Fibroblast of lung (primary cell): Measurements from ENCODE around the gene ROBO4. TPM values are rescaled to one million over a fixed set of nuclear protein-coding genes. Genes with fewer than 3 reads are reported as not detected.

Source experiments
- DNase-seq, 2 donors: peaks; one replicate each; pipeline versions ENCODE4 v3.0.0 to v3.0.0-alpha.2; 2010; ENCODE audit warnings: low read depth in 2 of 2
- H2AFZ ChIP-seq: 2 replicates; pipeline ENCODE4 v1.5.1; 2012; ENCODE audit warnings: low read length, control low read depth, inconsistent platforms
- H3K27ac ChIP-seq: 2 replicates; pipeline ENCODE4 v1.5.1; 2011; ENCODE audit warnings: low read length, control low read depth; ENCODE audit not compliant: insufficient read depth
- H3K27me3 ChIP-seq: 2 replicates; pipeline ENCODE4 v1.5.1; 2011; ENCODE audit warnings: mild to moderate bottlenecking, low read length; ENCODE audit not compliant: control insufficient read depth, insufficient read depth
- H3K36me3 ChIP-seq: 2 replicates; pipeline ENCODE4 v1.5.1; 2011; ENCODE audit warnings: low read length; ENCODE audit not compliant: control insufficient read depth, insufficient read depth
- H3K4me1 ChIP-seq: 2 replicates; pipeline ENCODE4 v1.5.1; 2011; ENCODE audit warnings: low read length; ENCODE audit not compliant: control insufficient read depth, insufficient read depth; ENCODE audit errors: extremely low read depth
- H3K4me2 ChIP-seq: 2 replicates; pipeline ENCODE4 v1.5.1; 2011; ENCODE audit warnings: low read length, control low read depth; ENCODE audit not compliant: insufficient read depth; ENCODE audit errors: extremely low read depth
- H3K4me3 ChIP-seq, 4 experiments: fragments of 200-600 bp in 1 of 4; sonication (generic) in 1 of 4; replicated peaks in 1 of 4; 2 replicates each; pipeline ENCODE4 v1.5.1; 2011 to 2016; ENCODE audit warnings: low read length in 4 of 4, low read depth in 3 of 4, mild to moderate bottlenecking in 3 of 4, control low read depth in 2 of 4, inconsistent platforms in 1 of 4, mixed read lengths in 1 of 4; ENCODE audit not compliant: insufficient read depth in 1 of 4; ENCODE audit errors: control extremely low read depth in 1 of 4
- H3K79me2 ChIP-seq: 2 replicates; pipeline ENCODE4 v1.5.1; 2012; ENCODE audit warnings: mild to moderate bottlenecking, low read length, inconsistent platforms; ENCODE audit not compliant: control insufficient read depth, insufficient read depth
- H3K9ac ChIP-seq: 2 replicates; pipeline ENCODE4 v1.5.1; 2011; ENCODE audit warnings: mild to moderate bottlenecking, low read length, control low read depth; ENCODE audit not compliant: insufficient read depth
- H3K9me3 ChIP-seq: 2 replicates; pipeline ENCODE4 v1.5.1; 2012; ENCODE audit warnings: low read depth, low read length; ENCODE audit not compliant: control insufficient read depth, insufficient read depth
- H4K20me1 ChIP-seq: 2 replicates; pipeline ENCODE4 v1.5.1; 2011; ENCODE audit warnings: low read length; ENCODE audit not compliant: control insufficient read depth, insufficient read depth; ENCODE audit errors: extremely low read depth
- CTCF ChIP-seq, 2 donors: IDR thresholded peaks in 1 of 2; conservative IDR thresholded peaks in 1 of 2; 1 replicate in 1 of 2; 2 replicates in 1 of 2; pipeline ENCODE4 v1.5.1; 2011 to 2012; ENCODE audit warnings: low read length in 2 of 2, control low read depth in 1 of 2, inconsistent platforms in 1 of 2, low read depth in 1 of 2, mild to moderate bottlenecking in 1 of 2
- EZH2 ChIP-seq: IDR thresholded peaks from 2 replicates; pipeline ENCODE4 v1.5.1; 2012; ENCODE audit warnings: low read length, control low read depth, mild to moderate bottlenecking; ENCODE audit errors: missing control alignments
- polyA plus RNA-seq, 2 donors: library from polyadenylated mRNA; depleted of rRNA in 1 of 2; stranded (reverse) in 1 of 2; unstranded in 1 of 2; fragments of >200 nt; gene quantifications; 2 replicates each; pipeline ENCODE4 v1.2.1, GENCODE V29; 2011 to 2012; ENCODE audit warnings: missing spikeins in 1 of 2
- total RNA-seq: library from RNA; depleted of rRNA; stranded (reverse); fragments of >200 nt; gene quantifications from 2 replicates; pipeline ENCODE4 v1.2.1, GENCODE V29; 2014

The ROBO4 gene
- total and polyA plus RNA-seq, 2 donors (not counting 1 experiment from before 2014, with no cell fraction given): 0.45 to 0.66 TPM

- Histone ChIP-seq H3K4me3 (no peak overlapping the region), H3K36me3 (no peaks in the 10 kb centered on the region), H3K9ac (no peak overlapping the region), H3K4me1 (peaks cover 3% of the 10 kb centered on the region), H3K27ac (no peak overlapping the region), H3K27me3 (no peaks in the 10 kb centered on the region), H4K20me1 (no peaks in the 10 kb centered on the region), H3K4me2 (no peak overlapping the region), H2AFZ (no peak overlapping the region), H3K79me2 (no peaks in the 10 kb centered on the region), H3K9me3 (no peaks in the 10 kb centered on the region)
- DNase-seq: no peak
- no peak for TF ChIP-seq EZH2
These were observed 6.2 kb downstream of the ROBO4 start for GRCh38 chr11:124891373-124891861.

GRCh38 chr11:124890683-124891372, 6.8 kb downstream of the ROBO4 start:
- Histone ChIP-seq H2AFZ (no peak overlapping the region), H3K4me3 (no peak overlapping the region), H4K20me1 (no peaks in the 10 kb centered on the region), H3K9ac (no peak overlapping the region), H3K36me3 (no peaks in the 10 kb centered on the region), H3K4me2 (no peak overlapping the region), H3K27me3 (no peaks in the 10 kb centered on the region), H3K9me3 (no peaks in the 10 kb centered on the region), H3K79me2 (no peaks in the 10 kb centered on the region), H3K27ac (no peak overlapping the region), H3K4me1 (peaks cover 3% of the 10 kb centered on the region)
- TF ChIP-seq CTCF (conservative IDR thresholded peaks at IDR 0.05 in 1 of 2, IDR thresholded peaks at IDR 0.05 in 1 of 2; ENCODE audit: low read depth in 1 of 2, low read length in 2 of 2) (no peak), EZH2 (no peak)
- no peak for DNase-seq

- TF ChIP-seq EZH2 (no peak), CTCF (conservative IDR thresholded peaks at IDR 0.05 in 1 of 2, IDR thresholded peaks at IDR 0.05 in 1 of 2; ENCODE audit: low read depth in 1 of 2, low read length in 2 of 2) (no peak)
- DNase-seq: no peak
- H2AFZ ChIP-seq: no peak overlapping the region
- H3K4me3 ChIP-seq: no peak overlapping the region
- H3K9me3 ChIP-seq: no peaks in the 10 kb centered on the region
- no peak overlapping the region for H3K9ac ChIP-seq
- H3K27me3 ChIP-seq: no peaks in the 10 kb centered on the region
- H3K4me1 ChIP-seq: peaks cover 3% of the 10 kb centered on the region
- no peak overlapping the region for H3K27ac ChIP-seq
- no peaks in the 10 kb centered on the region for H3K36me3 ChIP-seq
- H3K4me2 ChIP-seq: no peak overlapping the region
- H3K79me2 ChIP-seq: no peaks in the 10 kb centered on the region
- no peaks in the 10 kb centered on the region for H4K20me1 ChIP-seq
These were observed 7.5 kb downstream of the ROBO4 start for GRCh38 chr11:124890151-124890550.
